Loucy (cell line): ENCODE measurements around the gene TSC2.

Source experiments
- H2AFZ ChIP-seq: fragments of 200-600 bp; sonication (generic); 2 replicates; pipeline ENCODE4 v1.6.0; 2016; ENCODE audit warnings: antibody characterized with exemption, mild to moderate bottlenecking, low read length, moderate library complexity
- H3F3A ChIP-seq: fragments of 200-600 bp; 2 replicates; pipeline ENCODE4 v1.6.0; 2016; ENCODE audit warnings: antibody characterized with exemption, low read depth, mild to moderate bottlenecking
- H3K27me3 ChIP-seq: fragments of 200-600 bp; sonication (generic); 2 replicates; pipeline ENCODE4 v1.6.1; 2014; ENCODE audit warnings: low read length, mild to moderate bottlenecking; ENCODE audit not compliant: insufficient read depth, poor library complexity, severe bottlenecking
- H3K36me3 ChIP-seq: fragments of 200-600 bp; sonication (generic); 2 replicates; pipeline ENCODE4 v1.6.1; 2016; ENCODE audit warnings: low read length; ENCODE audit not compliant: insufficient read depth
- H3K4me1 ChIP-seq: fragments of 200-600 bp; sonication (generic); 2 replicates; pipeline ENCODE4 v1.5.1; 2014; ENCODE audit warnings: low read length, mild to moderate bottlenecking; ENCODE audit not compliant: insufficient read depth, poor library complexity, severe bottlenecking
- H3K4me2 ChIP-seq: fragments of 200-600 bp; sonication (generic); 2 replicates; pipeline ENCODE4 v1.6.0; 2014; ENCODE audit warnings: antibody characterized with exemption, low read length, low read depth, mild to moderate bottlenecking; ENCODE audit not compliant: poor library complexity, severe bottlenecking
- H3K4me3 ChIP-seq: fragments of 200-600 bp; sonication (generic); 2 replicates; pipeline ENCODE4 v1.5.1; 2014; ENCODE audit warnings: low read length, mild to moderate bottlenecking, mixed read lengths; ENCODE audit not compliant: poor library complexity, severe bottlenecking
- H3K79me2 ChIP-seq: fragments of 200-600 bp; sonication (generic); 2 replicates; pipeline ENCODE4 v1.6.1; 2014; ENCODE audit warnings: low read length; ENCODE audit not compliant: insufficient read depth
- H3K9ac ChIP-seq: fragments of 200-600 bp; sonication (generic); 2 replicates; pipeline ENCODE4 v1.6.0; 2014; ENCODE audit warnings: mild to moderate bottlenecking, low read depth, low read length, moderate library complexity; ENCODE audit not compliant: poor library complexity, severe bottlenecking
- H3K9me2 ChIP-seq: fragments of 200-600 bp; sonication (generic); replicated peaks from 2 replicates; pipeline ENCODE4 v1.6.1; 2016; ENCODE audit warnings: low read depth, low read length, mixed read lengths
- H3K9me3 ChIP-seq: fragments of 200-600 bp; sonication (generic); 2 replicates; pipeline ENCODE4 v1.6.1; 2014; ENCODE audit warnings: mild to moderate bottlenecking, antibody characterized with exemption, low read length, low read depth; ENCODE audit not compliant: insufficient read depth
- H4K20me1 ChIP-seq: fragments of 200-600 bp; sonication (generic); 2 replicates; pipeline ENCODE4 v1.6.0; 2014; ENCODE audit warnings: antibody characterized with exemption, low read length, mild to moderate bottlenecking; ENCODE audit not compliant: insufficient read depth, poor library complexity, severe bottlenecking
- EZH2phosphoT487 ChIP-seq: fragments of 200-600 bp; IDR thresholded peaks from 2 replicates; pipeline ENCODE4 v1.6.1; 2018; ENCODE audit warnings: antibody characterized with exemption, mild to moderate bottlenecking, moderate library complexity, borderline replicate concordance
- TF ChIP-seq, protein P1 (sequence below): fragments of 200-600 bp; sonication (generic); conservative IDR thresholded peaks from 2 replicates; pipeline ENCODE4 v1.5.1; 2014; ENCODE audit warnings: mild to moderate bottlenecking, antibody characterized with exemption, low read length

Gene TSC2

DNA sequence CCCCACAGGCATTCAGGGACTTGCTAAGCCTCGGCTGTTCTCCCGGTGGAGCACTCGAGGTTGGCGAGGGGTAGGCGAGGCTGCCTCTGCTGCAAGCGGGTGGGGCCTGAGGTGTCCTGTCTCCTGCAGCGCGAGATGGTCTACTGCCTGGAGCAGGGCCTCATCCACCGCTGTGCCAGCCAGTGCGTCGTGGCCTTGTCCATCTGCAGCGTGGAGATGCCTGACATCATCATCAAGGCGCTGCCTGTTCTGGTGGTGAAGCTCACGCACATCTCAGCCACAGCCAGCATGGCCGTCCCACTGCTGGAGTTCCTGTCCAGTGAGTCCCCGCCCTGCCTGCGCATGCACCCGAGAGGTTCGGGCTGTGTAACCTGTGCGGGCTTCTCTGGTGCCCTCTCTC lies 26.3 kb downstream of the TSC2 start:
- no peaks in the 10 kb centered on the region for H4K20me1 ChIP-seq
- H2AFZ ChIP-seq: no peak overlapping the region
- no peaks in the 10 kb centered on the region for H3K9me2 ChIP-seq
- H3K4me3 ChIP-seq: no peak overlapping the region
- H3K4me2 ChIP-seq: no peak overlapping the region
- H3K79me2 ChIP-seq: no peaks in the 10 kb centered on the region
- no peaks in the 10 kb centered on the region for H3K9me3 ChIP-seq
- H3F3A ChIP-seq: no peaks in the 10 kb centered on the region
- no peaks in the 10 kb centered on the region for H3K36me3 ChIP-seq
- no peak for TF ChIP-seq EZH2phosphoT487
- TF ChIP-seq, protein P1, sequence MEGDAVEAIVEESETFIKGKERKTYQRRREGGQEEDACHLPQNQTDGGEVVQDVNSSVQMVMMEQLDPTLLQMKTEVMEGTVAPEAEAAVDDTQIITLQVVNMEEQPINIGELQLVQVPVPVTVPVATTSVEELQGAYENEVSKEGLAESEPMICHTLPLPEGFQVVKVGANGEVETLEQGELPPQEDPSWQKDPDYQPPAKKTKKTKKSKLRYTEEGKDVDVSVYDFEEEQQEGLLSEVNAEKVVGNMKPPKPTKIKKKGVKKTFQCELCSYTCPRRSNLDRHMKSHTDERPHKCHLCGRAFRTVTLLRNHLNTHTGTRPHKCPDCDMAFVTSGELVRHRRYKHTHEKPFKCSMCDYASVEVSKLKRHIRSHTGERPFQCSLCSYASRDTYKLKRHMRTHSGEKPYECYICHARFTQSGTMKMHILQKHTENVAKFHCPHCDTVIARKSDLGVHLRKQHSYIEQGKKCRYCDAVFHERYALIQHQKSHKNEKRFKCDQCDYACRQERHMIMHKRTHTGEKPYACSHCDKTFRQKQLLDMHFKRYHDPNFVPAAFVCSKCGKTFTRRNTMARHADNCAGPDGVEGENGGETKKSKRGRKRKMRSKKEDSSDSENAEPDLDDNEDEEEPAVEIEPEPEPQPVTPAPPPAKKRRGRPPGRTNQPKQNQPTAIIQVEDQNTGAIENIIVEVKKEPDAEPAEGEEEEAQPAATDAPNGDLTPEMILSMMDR: no peak
- no peaks in the 10 kb centered on the region for H3K27me3 ChIP-seq
- no peak overlapping the region for H3K9ac ChIP-seq
- no peaks in the 10 kb centered on the region for H3K4me1 ChIP-seq

DNA sequence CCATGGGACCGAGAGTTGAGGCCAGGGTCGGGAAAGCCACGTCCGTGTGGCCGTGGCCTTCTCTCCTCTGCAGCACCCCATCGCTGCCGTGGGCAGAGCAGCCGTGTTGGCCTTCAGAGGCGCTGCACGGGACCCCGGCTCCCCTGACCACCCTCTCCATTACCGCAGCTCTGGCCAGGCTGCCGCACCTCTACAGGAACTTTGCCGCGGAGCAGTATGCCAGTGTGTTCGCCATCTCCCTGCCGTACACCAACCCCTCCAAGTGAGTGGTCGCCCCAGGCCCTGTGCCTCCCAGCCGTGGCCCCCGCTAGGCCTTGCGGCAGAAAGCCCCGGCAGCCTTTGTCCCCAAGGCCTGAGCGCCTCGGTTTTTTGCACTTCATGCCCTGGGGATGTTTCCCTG lies 27.8 kb downstream of the TSC2 start:
- Histone ChIP-seq H3K36me3 (no peaks in the 10 kb centered on the region), H3K4me3 (no peak overlapping the region), H3K79me2 (no peaks in the 10 kb centered on the region), H3K27me3 (no peaks in the 10 kb centered on the region), H3K9ac (no peak overlapping the region), H3F3A (no peaks in the 10 kb centered on the region), H3K9me2 (no peaks in the 10 kb centered on the region), H3K4me2 (no peak overlapping the region), H2AFZ (no peak overlapping the region), H3K4me1 (no peaks in the 10 kb centered on the region), H3K9me3 (no peaks in the 10 kb centered on the region), H4K20me1 (no peaks in the 10 kb centered on the region)
- TF ChIP-seq, protein P1: no peak
- no peak for TF ChIP-seq EZH2phosphoT487

DNA sequence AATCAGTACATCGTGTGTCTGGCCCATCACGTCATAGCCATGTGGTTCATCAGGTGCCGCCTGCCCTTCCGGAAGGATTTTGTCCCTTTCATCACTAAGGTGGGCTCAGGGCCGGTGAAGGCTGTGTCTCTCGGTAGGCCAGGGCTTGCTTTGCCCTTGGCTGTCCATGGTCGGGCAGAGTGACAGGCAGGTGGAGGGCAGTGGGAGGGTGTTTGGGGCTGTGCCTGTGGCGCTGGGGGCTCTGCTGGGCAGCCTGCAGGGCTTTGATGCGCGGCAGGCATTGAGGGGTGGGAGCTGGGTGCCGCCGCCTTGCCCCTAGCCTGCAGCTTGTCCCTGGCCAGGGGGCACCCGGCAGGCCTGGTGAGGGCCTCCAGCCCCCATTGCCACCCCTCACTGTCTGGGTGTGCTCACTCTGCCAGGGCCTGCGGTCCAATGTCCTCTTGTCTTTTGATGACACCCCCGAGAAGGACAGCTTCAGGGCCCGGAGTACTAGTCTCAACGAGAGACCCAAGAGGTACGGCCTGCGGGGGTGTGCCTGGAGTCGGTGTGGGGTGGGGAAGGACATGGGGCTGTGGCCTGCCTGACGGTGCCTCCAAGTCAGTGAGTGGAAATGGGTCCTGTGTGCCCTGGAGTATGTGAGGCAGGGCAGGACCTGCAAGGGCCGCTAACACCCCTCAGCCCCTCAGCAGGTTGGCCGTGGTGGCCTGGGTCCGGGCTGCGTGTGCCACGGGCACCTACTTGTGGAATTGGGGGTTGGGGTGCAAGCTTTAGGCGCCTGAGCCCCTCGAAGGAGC lies 28.5 kb downstream of the TSC2 start:
- Histone ChIP-seq H3K27me3 (no peaks in the 10 kb centered on the region), H3K36me3 (no peaks in the 10 kb centered on the region), H4K20me1 (no peaks in the 10 kb centered on the region), H3K9me2 (no peaks in the 10 kb centered on the region), H3F3A (no peaks in the 10 kb centered on the region), H3K4me3 (no peak overlapping the region), H3K9me3 (no peaks in the 10 kb centered on the region), H3K4me2 (no peak overlapping the region), H3K4me1 (no peaks in the 10 kb centered on the region), H3K9ac (no peak overlapping the region), H3K79me2 (no peaks in the 10 kb centered on the region), H2AFZ (no peak overlapping the region)
- TF ChIP-seq, protein P1: no peak
- no peak for TF ChIP-seq EZH2phosphoT487
